ENCODE measurements around the gene SLC7A4.

DNA sequence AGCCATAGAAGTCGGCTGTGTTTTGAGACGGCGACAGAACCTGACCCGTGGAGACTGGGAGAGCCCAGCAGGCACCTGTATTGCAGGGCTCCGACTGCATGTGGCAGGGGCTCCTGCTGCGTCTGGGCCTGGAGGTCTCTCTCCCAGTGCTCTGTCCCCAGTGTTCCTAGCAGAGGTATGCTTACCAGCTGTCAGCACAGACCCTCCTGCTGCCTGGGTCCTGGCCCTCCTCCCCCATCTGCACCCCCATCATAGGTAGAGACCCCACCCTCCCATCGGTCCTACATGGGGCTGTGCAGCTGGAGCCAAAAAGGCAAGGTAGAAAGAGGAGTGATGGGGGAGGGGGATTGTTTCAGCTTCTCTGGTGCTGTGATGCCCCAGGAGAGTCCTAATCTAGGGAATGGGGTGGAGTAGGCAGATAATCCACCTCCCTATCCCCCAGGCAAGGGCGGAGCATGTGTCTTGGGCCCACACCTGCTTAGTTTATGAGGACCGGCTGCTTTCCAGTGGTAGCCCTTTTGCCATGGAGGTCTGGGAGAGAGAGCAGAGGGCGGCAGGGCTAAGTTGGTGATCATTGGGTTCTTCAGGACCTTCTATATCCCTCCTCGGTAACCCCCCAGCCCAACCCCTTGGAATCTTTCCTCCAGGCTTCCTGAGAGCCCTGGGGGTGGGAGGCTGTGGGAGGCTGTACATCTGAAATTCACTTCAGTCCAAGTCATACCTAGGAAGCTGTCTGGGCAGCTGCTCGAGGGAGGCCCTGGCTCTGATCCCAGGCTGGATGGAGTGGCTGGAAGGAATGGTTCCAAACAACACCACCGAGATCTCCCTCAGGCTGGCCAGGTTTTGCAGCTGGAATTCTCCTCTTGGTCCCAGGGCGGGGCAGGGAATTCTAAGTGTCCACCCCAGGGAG is 5.3 kb downstream of the SLC7A4 start:
- TF ChIP-seq POLR2AphosphoS5 (IDR thresholded peaks at IDR 0.05) = no peak
- TF ChIP-seq, protein P1, sequence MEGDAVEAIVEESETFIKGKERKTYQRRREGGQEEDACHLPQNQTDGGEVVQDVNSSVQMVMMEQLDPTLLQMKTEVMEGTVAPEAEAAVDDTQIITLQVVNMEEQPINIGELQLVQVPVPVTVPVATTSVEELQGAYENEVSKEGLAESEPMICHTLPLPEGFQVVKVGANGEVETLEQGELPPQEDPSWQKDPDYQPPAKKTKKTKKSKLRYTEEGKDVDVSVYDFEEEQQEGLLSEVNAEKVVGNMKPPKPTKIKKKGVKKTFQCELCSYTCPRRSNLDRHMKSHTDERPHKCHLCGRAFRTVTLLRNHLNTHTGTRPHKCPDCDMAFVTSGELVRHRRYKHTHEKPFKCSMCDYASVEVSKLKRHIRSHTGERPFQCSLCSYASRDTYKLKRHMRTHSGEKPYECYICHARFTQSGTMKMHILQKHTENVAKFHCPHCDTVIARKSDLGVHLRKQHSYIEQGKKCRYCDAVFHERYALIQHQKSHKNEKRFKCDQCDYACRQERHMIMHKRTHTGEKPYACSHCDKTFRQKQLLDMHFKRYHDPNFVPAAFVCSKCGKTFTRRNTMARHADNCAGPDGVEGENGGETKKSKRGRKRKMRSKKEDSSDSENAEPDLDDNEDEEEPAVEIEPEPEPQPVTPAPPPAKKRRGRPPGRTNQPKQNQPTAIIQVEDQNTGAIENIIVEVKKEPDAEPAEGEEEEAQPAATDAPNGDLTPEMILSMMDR (IDR thresholded peaks at IDR 0.05) = no peak
- no peak for TF ChIP-seq EP300 (IDR thresholded peaks at IDR 0.05)
- TF ChIP-seq POLR2A (IDR thresholded peaks at IDR 0.05) = no peak

All from gastroesophageal sphincter (tissue), 3 donors.